Omental fat pad (tissue), 4 donors: ENCODE measurements around the gene TEAD2. TPM values are rescaled to one million over a fixed set of nuclear protein-coding genes. Genes with fewer than 3 reads are reported as not detected.

Experiments
- ATAC-seq: fragments of 150-250 bp; one replicate; pipeline ENCODE4 v1.9.1; 2016; ENCODE audit warnings: mild to moderate bottlenecking, moderate library complexity; ENCODE audit not compliant: low FRiP score
- DNase-seq: peaks from one replicate; pipeline ENCODE4 v3.0.0-alpha.2; 2019; ENCODE audit warnings: low spot score
- small RNA-seq: library from RNA; depleted of rRNA; stranded (forward); fragments of <200 nt; gene quantifications from one replicate; pipeline ENCODE3, GENCODE V24; 2016
- total RNA-seq, 4 donors: library from RNA; depleted of rRNA; stranded (reverse); fragments of >200 nt; gene quantifications; one replicate each; pipeline ENCODE4 v1.1.0, GENCODE V29; 2016
- TF ChIP-seq, protein P1 (sequence below), 3 donors: fragments of 450-650 bp; IDR thresholded peaks; one replicate each; pipeline ENCODE4 v1.5.1; 2016 to 2017; ENCODE audit warnings: antibody characterized with exemption in 3 of 3, mild to moderate bottlenecking in 3 of 3, moderate library complexity in 2 of 3

TEAD2 gene
- total RNA-seq, 4 donors from 2014 or later = 19.9 to 35.0 (median 26.1) TPM

DNA sequence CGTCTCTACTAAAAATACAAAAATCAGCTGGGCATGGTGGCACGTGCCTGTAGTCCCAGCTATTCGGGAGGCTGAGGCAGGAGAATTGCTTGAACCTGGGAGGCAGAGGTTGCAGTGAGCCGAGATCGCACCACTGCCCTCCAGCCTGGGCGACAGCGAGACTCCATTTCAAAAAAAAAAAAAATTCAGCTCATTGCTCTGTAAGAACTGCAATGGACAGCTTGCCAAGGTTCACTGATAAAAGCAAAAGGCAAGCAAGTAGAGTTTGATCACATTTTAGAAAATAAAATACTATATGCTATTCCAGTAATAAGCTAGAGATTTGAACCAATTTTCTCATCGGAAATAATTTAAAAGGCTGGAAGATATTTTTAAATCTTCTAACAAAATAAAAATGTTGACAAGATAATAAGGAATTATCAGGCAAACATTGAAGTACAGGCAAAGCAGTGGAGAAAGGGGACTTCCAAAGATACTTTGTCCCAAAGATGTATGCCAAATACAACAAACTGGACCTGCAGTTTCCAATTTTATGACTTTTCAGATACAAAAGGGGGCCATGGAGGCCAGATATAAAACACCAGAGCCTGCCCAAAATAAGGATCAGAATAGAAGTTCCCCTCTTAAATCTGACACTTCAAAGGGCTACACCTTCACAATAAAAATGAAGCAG lies 66.9 kb downstream of the TEAD2 start:
- DNase-seq (no peak), ATAC-seq (no peak)
- TF ChIP-seq, protein P1, sequence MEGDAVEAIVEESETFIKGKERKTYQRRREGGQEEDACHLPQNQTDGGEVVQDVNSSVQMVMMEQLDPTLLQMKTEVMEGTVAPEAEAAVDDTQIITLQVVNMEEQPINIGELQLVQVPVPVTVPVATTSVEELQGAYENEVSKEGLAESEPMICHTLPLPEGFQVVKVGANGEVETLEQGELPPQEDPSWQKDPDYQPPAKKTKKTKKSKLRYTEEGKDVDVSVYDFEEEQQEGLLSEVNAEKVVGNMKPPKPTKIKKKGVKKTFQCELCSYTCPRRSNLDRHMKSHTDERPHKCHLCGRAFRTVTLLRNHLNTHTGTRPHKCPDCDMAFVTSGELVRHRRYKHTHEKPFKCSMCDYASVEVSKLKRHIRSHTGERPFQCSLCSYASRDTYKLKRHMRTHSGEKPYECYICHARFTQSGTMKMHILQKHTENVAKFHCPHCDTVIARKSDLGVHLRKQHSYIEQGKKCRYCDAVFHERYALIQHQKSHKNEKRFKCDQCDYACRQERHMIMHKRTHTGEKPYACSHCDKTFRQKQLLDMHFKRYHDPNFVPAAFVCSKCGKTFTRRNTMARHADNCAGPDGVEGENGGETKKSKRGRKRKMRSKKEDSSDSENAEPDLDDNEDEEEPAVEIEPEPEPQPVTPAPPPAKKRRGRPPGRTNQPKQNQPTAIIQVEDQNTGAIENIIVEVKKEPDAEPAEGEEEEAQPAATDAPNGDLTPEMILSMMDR (IDR thresholded peaks at IDR 0.05) = no peak

DNA sequence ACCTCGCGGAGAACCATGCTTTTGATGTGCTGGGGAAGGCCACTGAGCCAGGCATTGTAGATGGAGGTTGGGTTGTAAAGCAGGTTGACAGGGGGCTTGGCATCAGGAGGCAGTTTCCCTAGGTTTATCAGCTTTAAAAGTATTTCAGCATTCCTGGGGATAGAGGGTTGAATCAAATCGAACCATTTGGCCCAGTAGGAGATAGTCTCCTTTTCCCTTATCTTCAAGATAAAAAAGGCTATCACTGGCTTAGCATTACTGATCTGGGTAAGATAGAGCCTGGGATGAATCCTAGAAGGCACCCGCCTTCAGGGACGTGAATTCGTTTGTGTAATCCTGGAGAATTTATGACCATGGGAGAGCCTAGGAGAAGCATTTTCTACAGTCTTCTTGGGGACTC lies 67.8 kb downstream of the TEAD2 start:
- DNase-seq = no peak
- no peak for ATAC-seq
- TF ChIP-seq, protein P1 (IDR thresholded peaks at IDR 0.05) = no peak

Small RNA genes lying within 50 kb of the gene (small RNA-seq; reads per million reads assigned to genes)
- not detected for gene MIR4324

Other genes with a start within 250 kb of the TEAD2 start
- gene LIN7B, start 248.0 kb downstream of the TEAD2 start, total RNA-seq = 1 to 10 TPM in 3 of 4 donors, not detected in 1; 3.7 to 9.0 (median 3.9) TPM
- 1 to 10 TPM; 1.6 to 3.5 (median 2.9) TPM for gene C19orf73, start 243.3 kb downstream of the TEAD2 start, total RNA-seq
- 10 to 100 TPM in 1 of 4 donors, 1 to 10 TPM in 3; 1.6 to 11.2 (median 4.1) TPM for gene PPFIA3, start 242.9 kb downstream of the TEAD2 start, total RNA-seq
- gene HRC, start 207.0 kb downstream of the TEAD2 start, total RNA-seq = 10 to 100 TPM in 1 of 4 donors, 1 to 10 TPM in 1, under 1 TPM in 2; 0.74 to 13.1 (median 1.7) TPM
- 10 to 100 TPM in 2 of 4 donors, 1 to 10 TPM in 2; 7.2 to 26.0 (median 10.6) TPM for gene TRPM4, start 204.6 kb downstream of the TEAD2 start, total RNA-seq
- gene SLC6A16, start 37.2 kb downstream of the TEAD2 start, total RNA-seq = 1 to 10 TPM; 1.0 to 5.7 (median 1.4) TPM
- gene CD37, start 27.0 kb downstream of the TEAD2 start, total RNA-seq = 10 to 100 TPM; 10.3 to 43.8 (median 21.5) TPM
- gene DKKL1, start 1.5 kb upstream of the TEAD2 start, total RNA-seq = not detected
- under 1 TPM in 1 of 4 donors, not detected in 3; 0.56 TPM for gene KASH5, start 25.8 kb upstream of the TEAD2 start, total RNA-seq
- not detected for gene PTH2, start 61.0 kb upstream of the TEAD2 start, total RNA-seq
- gene GFY, start 63.0 kb upstream of the TEAD2 start, total RNA-seq = not detected
- gene SLC17A7, start 79.1 kb upstream of the TEAD2 start, total RNA-seq = 1 to 10 TPM in 3 of 4 donors, under 1 TPM in 1; 0.48 to 6.3 (median 1.0) TPM
- 10 to 100 TPM; 52.7 to 87.4 (median 75.7) TPM for gene PIH1D1, start 89.4 kb upstream of the TEAD2 start, total RNA-seq
- 10 to 100 TPM; 20.3 to 48.1 (median 34.6) TPM for gene ALDH16A1, start 90.8 kb upstream of the TEAD2 start, total RNA-seq
- gene FLT3LG, start 111.8 kb upstream of the TEAD2 start, total RNA-seq = 10 to 100 TPM in 1 of 4 donors, 1 to 10 TPM in 3; 2.3 to 11.2 (median 2.6) TPM
- gene RPL13A, start 125.2 kb upstream of the TEAD2 start, total RNA-seq = 1,000 to 10,000 TPM; 2,551 to 3,862 (median 3,160) TPM
- gene RPS11, start 134.0 kb upstream of the TEAD2 start, total RNA-seq = 1,000 to 10,000 TPM; 3,715 to 4,750 (median 4,286) TPM
- gene FCGRT, start 150.2 kb upstream of the TEAD2 start, total RNA-seq = 100 to 1,000 TPM; 314 to 479 (median 337) TPM
- gene RCN3, start 165.6 kb upstream of the TEAD2 start, total RNA-seq = 10 to 100 TPM; 23.7 to 70.1 (median 26.9) TPM
- 10 to 100 TPM; 36.9 to 70.8 (median 46.4) TPM for gene NOSIP, start 218.1 kb upstream of the TEAD2 start, total RNA-seq
- gene PRRG2, start 218.9 kb upstream of the TEAD2 start, total RNA-seq = 1 to 10 TPM in 2 of 4 donors, under 1 TPM in 1, not detected in 1; 0.79 to 5.2 (median 2.3) TPM
- 10 to 100 TPM in 1 of 4 donors, 1 to 10 TPM in 3; 3.3 to 11.3 (median 4.1) TPM for gene PRR12, start 228.8 kb upstream of the TEAD2 start, total RNA-seq